Retinal pigment epithelial cell (primary cell): ENCODE results near the gene GPR39.

Experiments used
- DNase-seq: peaks from one replicate; pipeline ENCODE4 v3.0.0-alpha.2; 2010; ENCODE audit warnings: low read depth
- H3K4me3 ChIP-seq: 2 replicates; pipeline ENCODE4 v1.5.1; 2011; ENCODE audit warnings: mild to moderate bottlenecking, low read length, control low read depth, moderate library complexity
- CTCF ChIP-seq: conservative IDR thresholded peaks from 2 replicates; pipeline ENCODE4 v1.5.1; 2011; ENCODE audit warnings: low read depth, low read length, control low read depth, inconsistent platforms

Gene GPR39

GRCh38 chr2:132412021-132412420 lies 4.6 kb upstream of the GPR39 start:
- H3K4me3 ChIP-seq = no peak overlapping the region
- no peak for DNase-seq
- TF ChIP-seq CTCF = no peak

- no peak for DNase-seq
- TF ChIP-seq CTCF = no peak
- no peak overlapping the region for H3K4me3 ChIP-seq
Observed at GRCh38 chr2:132414081-132414480, 2.5 kb upstream of the GPR39 start.

GRCh38 chr2:132415256-132415914 lies 1.2 kb upstream of the GPR39 start:
- DNase-seq = no peak
- peak overlapping the region; percentile 61 for H3K4me3 ChIP-seq
- TF ChIP-seq CTCF = no peak

- H3K4me3 ChIP-seq = peak overlapping the region; percentile 61
- peak; percentile 72 for DNase-seq
- no peak for TF ChIP-seq CTCF
Observed at GRCh38 chr2:132415915-132416722, 486 bp upstream of the GPR39 start.

GRCh38 chr2:132417430-132418035 lies 928 bp downstream of the GPR39 start:
- H3K4me3 ChIP-seq = no peak overlapping the region
- TF ChIP-seq CTCF = no peak
- no peak for DNase-seq

- H3K4me3 ChIP-seq = no peak overlapping the region
- no peak for DNase-seq
- no peak for TF ChIP-seq CTCF
Observed at GRCh38 chr2:132419235-132419634, 2.6 kb downstream of the GPR39 start.
